Adipocyte (in vitro differentiated cells): Measurements from ENCODE around the gene FILIP1L.

Source experiments
- DNase-seq: peaks from one replicate; pipeline ENCODE4 v3.0.0-alpha.2; 2015; ENCODE audit warnings: low read depth
- H3K27me3 ChIP-seq: replicated peaks from 2 replicates; pipeline ENCODE4 v1.7.0; 2013; ENCODE audit warnings: mild to moderate bottlenecking, low read length, moderate library complexity; ENCODE audit not compliant: control insufficient read depth, insufficient read depth
- H3K36me3 ChIP-seq: 2 replicates; pipeline ENCODE4 v1.7.0; 2013; ENCODE audit warnings: low read length, mild to moderate bottlenecking, moderate library complexity; ENCODE audit not compliant: control insufficient read depth, insufficient read depth, severe bottlenecking
- H3K4me1 ChIP-seq: 2 replicates; pipeline ENCODE4 v1.7.0; 2013; ENCODE audit warnings: mild to moderate bottlenecking, low read length, moderate library complexity; ENCODE audit not compliant: control insufficient read depth, insufficient read depth
- H3K4me3 ChIP-seq: 2 replicates; pipeline ENCODE4 v1.7.0; 2013; ENCODE audit warnings: mild to moderate bottlenecking, low read length, moderate library complexity
- H3K9ac ChIP-seq: 2 replicates; pipeline ENCODE4 v1.7.0; 2013; ENCODE audit warnings: mild to moderate bottlenecking, low read length, moderate library complexity
- H3K9me3 ChIP-seq: 2 replicates; pipeline ENCODE4 v1.7.0; 2013; ENCODE audit warnings: mild to moderate bottlenecking, low read length, moderate library complexity; ENCODE audit not compliant: control insufficient read depth

Gene FILIP1L

DNA sequence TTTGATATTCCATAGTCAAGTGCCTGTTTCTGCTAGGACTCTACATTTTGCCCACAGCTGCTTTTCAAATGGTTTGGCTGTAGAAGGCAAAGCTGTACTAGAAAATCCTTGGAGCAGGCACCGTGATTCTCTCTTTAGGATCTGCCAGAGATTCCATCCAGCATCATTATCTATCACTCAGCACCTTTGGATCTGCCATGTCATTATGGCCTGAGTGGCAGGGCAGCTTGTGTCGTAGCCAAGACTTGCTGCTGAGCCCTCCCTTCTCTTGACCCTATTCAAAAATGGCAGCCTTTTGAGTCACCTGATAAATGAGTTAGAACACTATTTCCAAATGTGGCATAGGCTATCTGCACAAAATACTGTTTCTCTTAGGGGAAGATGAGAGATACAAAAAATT lies 304.7 kb downstream of the FILIP1L start:
- H3K4me3 ChIP-seq = no peak overlapping the region
- H3K9ac ChIP-seq = no peak overlapping the region
- no peaks in the 10 kb centered on the region for H3K4me1 ChIP-seq
- H3K27me3 ChIP-seq = peaks cover 10% of the 10 kb centered on the region
- no peak for DNase-seq
- H3K36me3 ChIP-seq = no peaks in the 10 kb centered on the region
- H3K9me3 ChIP-seq = peaks cover 10% of the 10 kb centered on the region

DNA sequence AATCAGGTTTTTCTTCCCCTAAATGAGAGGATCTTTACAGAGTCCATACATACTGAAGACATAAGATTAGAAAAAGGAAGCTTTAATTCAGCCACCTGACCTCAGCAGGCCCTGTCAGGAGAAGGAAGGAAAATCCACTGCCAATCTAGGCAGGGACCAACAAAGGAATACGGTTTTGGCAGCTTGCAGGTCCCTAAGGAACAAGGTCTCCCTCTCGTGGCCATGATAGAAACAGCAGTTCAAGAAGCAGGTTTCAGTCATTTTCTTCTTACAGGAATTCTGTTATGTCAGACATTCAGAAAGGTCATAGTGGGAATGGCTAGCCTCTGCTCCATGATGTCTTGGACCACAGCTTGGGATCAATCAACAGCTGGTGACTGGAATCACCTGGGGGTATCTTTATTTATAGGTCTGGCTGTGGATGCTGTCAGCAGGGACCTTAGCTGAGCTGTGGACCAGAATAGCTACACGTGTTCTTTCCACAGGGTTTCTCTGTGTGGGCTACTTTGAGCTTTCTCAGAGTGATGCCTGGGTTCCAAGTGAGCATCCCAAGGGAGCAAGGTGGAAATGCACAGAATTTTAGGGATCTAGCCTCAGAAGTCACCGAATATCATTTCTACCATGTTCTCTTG lies 306.0 kb downstream of the FILIP1L start:
- peak; percentile 85 for DNase-seq
- Histone ChIP-seq H3K4me1 (no peaks in the 10 kb centered on the region), H3K9me3 (peaks cover 10% of the 10 kb centered on the region), H3K9ac (no peak overlapping the region), H3K27me3 (peaks cover 10% of the 10 kb centered on the region), H3K36me3 (no peaks in the 10 kb centered on the region), H3K4me3 (no peak overlapping the region)

DNA sequence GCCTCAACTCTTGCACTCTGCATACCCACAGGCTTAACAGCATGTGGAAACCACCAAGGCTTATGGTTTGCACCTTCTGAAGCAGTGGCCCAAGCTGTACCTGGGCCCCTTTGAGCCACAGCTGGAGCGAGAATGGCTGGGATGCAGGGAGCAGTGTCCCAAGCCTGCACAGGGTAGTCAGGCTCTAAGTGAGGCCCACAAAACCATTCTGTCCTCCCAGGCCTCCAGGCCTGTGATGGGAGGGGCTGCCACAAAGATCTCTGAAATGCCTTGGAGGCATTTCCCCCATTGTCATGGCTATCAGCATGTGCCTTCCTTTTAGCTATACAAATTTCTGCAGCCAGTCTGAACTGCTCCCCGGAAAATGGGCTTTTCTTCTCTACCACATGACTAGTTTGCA lies 309.1 kb downstream of the FILIP1L start:
- H3K9me3 ChIP-seq = peaks cover 10% of the 10 kb centered on the region
- no peak for DNase-seq
- no peak overlapping the region for H3K4me3 ChIP-seq
- no peaks in the 10 kb centered on the region for H3K4me1 ChIP-seq
- H3K9ac ChIP-seq = no peak overlapping the region
- no peaks in the 10 kb centered on the region for H3K36me3 ChIP-seq
- no peaks in the 10 kb centered on the region for H3K27me3 ChIP-seq

DNA sequence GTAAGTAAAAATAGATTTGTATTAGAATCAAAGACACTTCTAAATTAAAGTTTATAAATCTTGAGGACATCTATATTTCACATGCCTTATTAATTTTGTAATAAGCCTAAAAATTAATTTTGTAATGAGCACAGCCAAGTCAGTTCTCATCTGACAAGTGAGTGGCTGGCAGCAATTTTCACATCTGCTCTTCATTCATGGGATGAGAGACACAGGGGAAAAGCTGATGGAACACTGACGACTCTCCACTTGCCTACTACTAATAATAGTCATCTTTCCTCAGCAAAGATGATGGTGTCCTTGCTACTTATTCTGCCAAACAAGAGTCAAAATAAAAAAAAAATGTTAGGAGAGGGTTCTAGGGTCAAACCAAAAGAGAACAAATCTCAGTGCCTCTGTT lies 311.0 kb downstream of the FILIP1L start:
- DNase-seq = no peak
- Histone ChIP-seq H3K9ac (no peak overlapping the region), H3K4me3 (no peak overlapping the region), H3K9me3 (peaks cover 10% of the 10 kb centered on the region), H3K4me1 (no peaks in the 10 kb centered on the region), H3K27me3 (no peaks in the 10 kb centered on the region), H3K36me3 (no peaks in the 10 kb centered on the region)

DNA sequence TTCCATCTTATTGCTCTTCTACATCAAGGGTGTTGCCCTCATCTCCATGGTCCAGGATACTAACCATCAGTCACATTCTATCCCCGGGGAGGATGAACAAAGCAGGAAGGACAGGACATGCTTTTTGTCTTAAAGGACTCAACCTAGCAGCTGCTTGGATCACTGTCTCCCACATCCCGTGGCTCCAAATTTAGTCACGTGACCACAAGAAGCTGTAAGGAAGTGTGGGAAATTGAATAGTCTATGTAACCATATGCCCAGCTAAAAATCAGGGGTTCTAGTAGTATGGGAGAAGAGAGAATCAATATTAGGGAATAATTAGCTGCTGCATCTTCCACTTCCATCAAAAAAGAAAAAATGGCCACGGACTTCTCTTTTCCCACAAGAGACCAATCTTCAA lies 314.9 kb downstream of the FILIP1L start:
- Histone ChIP-seq H3K27me3 (no peaks in the 10 kb centered on the region), H3K9ac (no peak overlapping the region), H3K4me3 (no peak overlapping the region), H3K9me3 (no peaks in the 10 kb centered on the region), H3K36me3 (peaks cover 4% of the 10 kb centered on the region), H3K4me1 (no peaks in the 10 kb centered on the region)
- no peak for DNase-seq

DNA sequence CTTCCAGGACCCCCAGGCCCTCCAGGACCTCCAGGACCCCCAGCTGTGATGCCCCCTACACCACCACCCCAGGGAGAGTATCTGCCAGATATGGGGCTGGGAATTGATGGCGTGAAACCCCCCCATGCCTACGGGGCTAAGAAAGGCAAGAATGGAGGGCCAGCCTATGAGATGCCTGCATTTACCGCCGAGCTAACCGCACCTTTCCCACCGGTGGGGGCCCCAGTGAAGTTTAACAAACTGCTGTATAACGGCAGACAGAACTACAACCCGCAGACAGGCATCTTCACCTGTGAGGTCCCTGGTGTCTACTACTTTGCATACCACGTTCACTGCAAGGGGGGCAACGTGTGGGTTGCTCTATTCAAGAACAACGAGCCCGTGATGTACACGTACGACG lies 318.7 kb downstream of the FILIP1L start:
- Histone ChIP-seq H3K9me3 (no peaks in the 10 kb centered on the region), H3K27me3 (no peaks in the 10 kb centered on the region), H3K36me3 (peaks cover 4% of the 10 kb centered on the region), H3K9ac (no peak overlapping the region), H3K4me1 (peaks cover 1% of the 10 kb centered on the region), H3K4me3 (no peak overlapping the region)
- no peak for DNase-seq

DNA sequence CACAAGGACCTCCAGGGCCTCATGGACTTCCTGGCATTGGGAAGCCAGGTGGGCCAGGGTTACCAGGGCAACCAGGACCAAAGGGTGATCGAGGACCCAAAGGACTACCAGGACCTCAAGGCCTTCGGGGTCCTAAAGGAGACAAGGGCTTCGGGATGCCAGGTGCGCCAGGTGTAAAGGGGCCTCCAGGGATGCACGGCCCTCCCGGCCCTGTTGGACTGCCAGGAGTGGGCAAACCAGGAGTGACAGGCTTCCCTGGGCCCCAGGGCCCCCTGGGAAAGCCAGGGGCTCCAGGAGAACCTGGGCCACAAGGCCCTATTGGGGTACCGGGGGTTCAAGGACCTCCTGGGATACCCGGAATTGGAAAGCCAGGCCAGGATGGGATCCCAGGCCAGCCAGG lies 319.8 kb downstream of the FILIP1L start:
- no peak for DNase-seq
- Histone ChIP-seq H3K9me3 (no peaks in the 10 kb centered on the region), H3K27me3 (no peaks in the 10 kb centered on the region), H3K9ac (no peak overlapping the region), H3K4me3 (no peak overlapping the region), H3K36me3 (peaks cover 4% of the 10 kb centered on the region), H3K4me1 (peaks cover 12% of the 10 kb centered on the region)

DNA sequence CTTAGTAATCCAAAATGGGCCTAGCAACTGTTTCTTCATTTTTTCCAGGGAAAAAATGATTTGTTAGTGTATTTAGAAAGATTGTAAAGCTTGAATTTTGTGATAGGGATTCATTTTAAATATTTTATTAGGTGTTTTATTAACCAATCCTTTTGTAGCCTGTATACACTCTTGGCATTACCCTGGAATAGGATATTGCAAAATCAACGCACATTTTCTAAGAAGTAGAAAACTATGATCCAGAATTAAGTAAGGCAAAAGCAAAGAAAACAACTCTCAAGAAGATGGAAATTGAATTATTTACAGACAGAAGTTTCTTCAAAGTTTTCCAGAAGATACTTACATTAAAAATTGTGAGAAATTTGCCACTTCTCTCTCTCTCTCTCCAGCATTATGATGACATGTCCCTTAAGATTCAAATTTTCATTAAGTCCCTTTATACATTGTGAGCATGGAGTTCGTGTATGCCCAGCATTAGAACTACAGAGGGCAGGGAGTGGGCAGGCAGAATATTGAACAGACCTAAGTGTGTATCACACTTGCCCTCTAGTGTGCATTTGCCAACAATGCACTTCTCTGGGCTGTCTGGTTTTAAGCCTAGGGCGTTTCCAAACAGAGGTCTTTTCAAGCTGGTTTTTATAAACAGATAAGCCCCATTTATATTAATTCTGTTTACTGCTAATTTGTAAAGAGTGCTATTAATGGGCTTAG lies 325.1 kb downstream of the FILIP1L start:
- Histone ChIP-seq H3K36me3 (no peaks in the 10 kb centered on the region), H3K27me3 (no peaks in the 10 kb centered on the region), H3K4me3 (peak overlapping the region; percentile 63), H3K4me1 (peaks cover 28% of the 10 kb centered on the region), H3K9ac (peak overlapping the region; percentile 78), H3K9me3 (no peaks in the 10 kb centered on the region)
- peak; percentile 88 for DNase-seq
